GM12892 (cell line): ENCODE measurements around the gene SPECC1L. TPM values are rescaled to one million over a fixed set of nuclear protein-coding genes. Genes with fewer than 3 reads are reported as not detected.

Experiments
- DNase-seq: peaks from one replicate; pipeline ENCODE4 v3.0.0; 2011; ENCODE audit not compliant: insufficient read length
- FAIRE-seq: peaks from 2 replicates; lab custom pipeline; 2011; peaks lifted over from hg19 to GRCh38; lab: Jason Lieb, UNC
- POLR2A ChIP-seq: IDR thresholded peaks from 2 replicates; pipeline ENCODE4 v1.6.1; 2011; ENCODE audit warnings: low read depth, low read length, control low read depth
- POLR2AphosphoS5 ChIP-seq: IDR thresholded peaks from 2 replicates; pipeline ENCODE4 v1.6.1; 2011; ENCODE audit warnings: low read depth, low read length, control low read depth
- TAF1 ChIP-seq: IDR thresholded peaks from 2 replicates; pipeline ENCODE4 v1.6.1; 2011; ENCODE audit warnings: low read depth, mild to moderate bottlenecking, control low read depth, low read length, borderline replicate concordance
- polyA plus RNA-seq: library from polyadenylated mRNA; unstranded; fragments of >200 nt; gene quantifications from one replicate; pipeline ENCODE4 v1.2.1, GENCODE V29; 2012; ENCODE audit warnings: missing spikeins, inconsistent platforms; ENCODE audit not compliant: missing spikeins

SPECC1L gene, protein sequence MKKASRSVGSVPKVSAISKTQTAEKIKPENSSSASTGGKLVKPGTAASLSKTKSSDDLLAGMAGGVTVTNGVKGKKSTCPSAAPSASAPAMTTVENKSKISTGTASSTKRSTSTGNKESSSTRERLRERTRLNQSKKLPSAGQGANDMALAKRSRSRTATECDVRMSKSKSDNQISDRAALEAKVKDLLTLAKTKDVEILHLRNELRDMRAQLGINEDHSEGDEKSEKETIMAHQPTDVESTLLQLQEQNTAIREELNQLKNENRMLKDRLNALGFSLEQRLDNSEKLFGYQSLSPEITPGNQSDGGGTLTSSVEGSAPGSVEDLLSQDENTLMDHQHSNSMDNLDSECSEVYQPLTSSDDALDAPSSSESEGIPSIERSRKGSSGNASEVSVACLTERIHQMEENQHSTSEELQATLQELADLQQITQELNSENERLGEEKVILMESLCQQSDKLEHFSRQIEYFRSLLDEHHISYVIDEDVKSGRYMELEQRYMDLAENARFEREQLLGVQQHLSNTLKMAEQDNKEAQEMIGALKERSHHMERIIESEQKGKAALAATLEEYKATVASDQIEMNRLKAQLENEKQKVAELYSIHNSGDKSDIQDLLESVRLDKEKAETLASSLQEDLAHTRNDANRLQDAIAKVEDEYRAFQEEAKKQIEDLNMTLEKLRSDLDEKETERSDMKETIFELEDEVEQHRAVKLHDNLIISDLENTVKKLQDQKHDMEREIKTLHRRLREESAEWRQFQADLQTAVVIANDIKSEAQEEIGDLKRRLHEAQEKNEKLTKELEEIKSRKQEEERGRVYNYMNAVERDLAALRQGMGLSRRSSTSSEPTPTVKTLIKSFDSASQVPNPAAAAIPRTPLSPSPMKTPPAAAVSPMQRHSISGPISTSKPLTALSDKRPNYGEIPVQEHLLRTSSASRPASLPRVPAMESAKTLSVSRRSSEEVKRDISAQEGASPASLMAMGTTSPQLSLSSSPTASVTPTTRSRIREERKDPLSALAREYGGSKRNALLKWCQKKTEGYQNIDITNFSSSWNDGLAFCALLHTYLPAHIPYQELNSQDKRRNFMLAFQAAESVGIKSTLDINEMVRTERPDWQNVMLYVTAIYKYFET
- 8.9 TPM for polyA plus RNA-seq

DNA sequence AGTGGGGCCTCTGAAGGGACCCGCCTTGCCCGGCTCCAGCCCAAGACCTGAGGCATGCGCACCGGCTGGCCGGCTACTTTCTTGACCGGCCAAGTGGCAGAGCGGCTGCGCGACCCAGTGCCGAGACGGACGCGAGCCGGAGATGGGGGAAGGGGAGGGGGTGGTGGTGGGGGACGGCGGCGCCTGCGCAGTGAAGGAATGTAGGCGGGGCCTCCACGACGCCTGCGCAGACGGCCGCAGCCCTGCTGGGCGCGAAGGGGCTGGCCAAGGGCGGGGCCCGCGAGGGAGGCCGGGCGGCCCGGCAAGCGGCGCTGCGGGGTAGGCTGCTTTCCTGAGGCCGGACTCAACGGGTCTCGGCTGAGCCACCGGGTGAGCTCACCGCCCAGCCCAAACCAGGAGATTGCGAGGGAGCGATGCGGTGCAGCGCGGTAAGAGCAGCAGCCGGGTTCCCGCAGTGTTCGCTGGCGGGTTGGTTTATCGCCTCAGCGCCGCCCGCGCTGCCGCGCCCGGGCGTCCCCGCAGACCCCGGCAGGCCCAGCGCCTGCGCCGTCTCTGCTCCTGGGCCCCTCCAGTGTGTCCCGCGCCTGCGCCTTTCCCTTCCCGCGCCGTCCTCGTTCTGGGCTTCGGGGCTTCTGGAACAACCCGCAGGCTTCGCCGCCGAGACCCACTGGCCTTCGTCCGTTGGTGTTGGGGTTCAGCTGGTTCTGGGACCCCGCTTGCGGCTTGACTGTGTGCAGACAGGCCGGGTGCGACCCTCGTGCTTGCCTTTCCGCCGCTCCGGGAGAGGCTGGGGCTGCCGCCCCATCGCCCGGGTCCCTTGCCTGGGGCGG is at the start of gene SPECC1L:
SPECC1L (plus strand) TSS at position 276 of the 830 bp plus-strand sequence. CDS start 31,401 bp downstream, outside the sequence.
- FAIRE-seq = peak; percentile 91
- peak; percentile 97 for TF ChIP-seq POLR2A
- peak; percentile 12; the same call in 1 of the 2 replicates for TF ChIP-seq TAF1
- TF ChIP-seq POLR2AphosphoS5 = peak; percentile 93
- DNase-seq = peak; percentile 81

GRCh38 chr22:24224468-24224867 is 46.2 kb upstream of the SPECC1L start:
- no peak for TF ChIP-seq TAF1
- TF ChIP-seq POLR2AphosphoS5 = no peak
- no peak for TF ChIP-seq POLR2A
- DNase-seq (no peak), FAIRE-seq (no peak)

- no peak for FAIRE-seq
- TF ChIP-seq POLR2A (no peak), POLR2AphosphoS5 (no peak), TAF1 (no peak)
- DNase-seq = no peak
These were observed 45.5 kb upstream of the SPECC1L start for GRCh38 chr22:24225044-24225601.

DNA sequence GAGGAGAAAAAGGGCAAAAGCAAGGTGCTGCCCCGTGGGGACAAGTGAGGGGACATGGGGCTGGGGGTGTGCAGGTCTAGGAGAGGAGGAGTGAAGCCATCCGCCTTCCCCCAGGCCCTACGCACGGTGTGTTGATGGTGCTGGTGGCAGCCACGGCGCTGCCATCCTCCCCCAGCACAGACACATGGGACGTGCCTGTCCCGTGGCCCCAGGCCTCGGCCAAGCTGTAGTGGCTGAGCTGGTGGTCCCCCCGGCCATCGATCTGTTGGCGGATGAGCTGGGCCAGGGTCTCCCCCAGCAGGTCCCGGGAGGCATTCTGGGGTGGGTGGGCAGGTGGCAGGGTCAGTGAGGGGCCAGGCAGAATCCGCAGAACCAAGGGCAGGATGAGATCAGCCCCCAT is 44.7 kb upstream of the SPECC1L start:
- no peak for DNase-seq

GRCh38 chr22:24230911-24231656 is 39.5 kb upstream of the SPECC1L start:
- no peak for FAIRE-seq
- DNase-seq = peak; percentile 65
- no peak for TF ChIP-seq TAF1
- no peak for TF ChIP-seq POLR2A
- no peak for TF ChIP-seq POLR2AphosphoS5

More for the DNA sequence above, 44.7 kb upstream of the SPECC1L start:
- no peak for FAIRE-seq
- TF ChIP-seq POLR2AphosphoS5 = no peak
- TF ChIP-seq TAF1 = no peak
- TF ChIP-seq POLR2A = no peak

GRCh38 chr22:24231706-24232105 is 38.9 kb upstream of the SPECC1L start:
- FAIRE-seq (no peak), DNase-seq (no peak)
- TF ChIP-seq POLR2AphosphoS5 (no peak), POLR2A (no peak), TAF1 (no peak)

DNA sequence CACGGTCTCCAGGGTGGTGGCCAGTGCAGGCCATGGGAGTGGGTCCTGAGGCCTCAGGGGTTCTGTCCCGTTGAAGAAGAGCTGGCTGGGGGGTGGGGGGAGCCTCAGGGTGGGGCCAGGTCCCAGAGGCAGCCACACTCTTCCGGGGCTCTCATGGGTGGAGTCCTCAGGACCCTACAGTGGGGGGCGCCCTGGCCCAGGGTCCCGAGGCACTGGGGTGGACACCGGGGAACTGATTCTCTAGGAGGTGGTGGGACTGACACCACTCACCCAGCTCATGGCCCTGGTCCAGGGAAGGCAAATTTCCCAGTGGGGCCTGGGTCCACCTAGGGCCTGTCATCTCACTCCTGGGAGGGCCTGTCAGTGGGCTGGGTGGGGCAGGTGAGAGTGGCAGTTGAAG is 38.5 kb upstream of the SPECC1L start:
- DNase-seq (no peak), FAIRE-seq (no peak)
- no peak for TF ChIP-seq POLR2A
- TF ChIP-seq POLR2AphosphoS5 = no peak
- no peak for TF ChIP-seq TAF1

DNA sequence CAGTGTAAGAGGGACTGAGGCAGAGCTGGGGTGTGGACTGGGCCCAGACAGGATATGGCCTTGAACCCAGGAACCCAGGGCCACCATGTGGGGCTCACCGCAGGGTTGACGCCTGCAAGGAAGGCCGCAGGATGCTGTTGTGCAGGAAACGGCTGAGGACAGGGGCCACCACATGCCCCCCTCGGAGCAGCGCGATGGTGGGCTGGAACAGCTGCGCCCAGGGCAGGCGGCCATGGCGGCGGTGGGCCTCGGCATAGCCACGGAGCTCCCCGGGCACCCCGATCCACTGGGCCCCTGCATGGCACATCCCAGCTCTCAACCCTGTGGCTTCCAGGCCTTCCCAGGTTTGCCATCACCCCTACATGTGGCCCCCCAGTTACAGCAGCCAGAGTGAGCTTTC is 37.9 kb upstream of the SPECC1L start:
- FAIRE-seq (no peak), DNase-seq (no peak)
- TF ChIP-seq POLR2AphosphoS5 (no peak), TAF1 (no peak), POLR2A (no peak)

GRCh38 chr22:24233235-24233634 is 37.4 kb upstream of the SPECC1L start:
- DNase-seq (no peak), FAIRE-seq (no peak)
- TF ChIP-seq TAF1 = no peak
- TF ChIP-seq POLR2AphosphoS5 = no peak
- TF ChIP-seq POLR2A = no peak
